HUES6 (cell line): ENCODE results near the gene PKD1.

Experiments used
- H3K27ac ChIP-seq: 2 replicates; pipeline ENCODE4 v1.7.0; 2013; ENCODE audit warnings: low read depth, mild to moderate bottlenecking, low read length, inconsistent platforms
- H3K27me3 ChIP-seq: 2 replicates; pipeline ENCODE4 v1.6.1; 2013; ENCODE audit warnings: low read length; ENCODE audit not compliant: control insufficient read depth, insufficient read depth
- H3K36me3 ChIP-seq: 2 replicates; pipeline ENCODE4 v1.6.1; 2013; ENCODE audit warnings: low read length; ENCODE audit not compliant: control insufficient read depth, insufficient read depth
- H3K4me1 ChIP-seq: 2 replicates; pipeline ENCODE4 v1.6.1; 2013; ENCODE audit warnings: low read length; ENCODE audit not compliant: control insufficient read depth, insufficient read depth
- H3K4me3 ChIP-seq: 2 replicates; pipeline ENCODE4 v1.5.1; 2013; ENCODE audit warnings: low read depth, low read length
- H3K9ac ChIP-seq: one replicate; pipeline ENCODE4 v1.6.1; 2013; ENCODE audit warnings: mild to moderate bottlenecking, low read length
- H3K9me3 ChIP-seq: 2 replicates; pipeline ENCODE4 v1.6.1; 2013; ENCODE audit warnings: low read depth, low read length; ENCODE audit not compliant: control insufficient read depth, insufficient read depth

Gene PKD1

DNA sequence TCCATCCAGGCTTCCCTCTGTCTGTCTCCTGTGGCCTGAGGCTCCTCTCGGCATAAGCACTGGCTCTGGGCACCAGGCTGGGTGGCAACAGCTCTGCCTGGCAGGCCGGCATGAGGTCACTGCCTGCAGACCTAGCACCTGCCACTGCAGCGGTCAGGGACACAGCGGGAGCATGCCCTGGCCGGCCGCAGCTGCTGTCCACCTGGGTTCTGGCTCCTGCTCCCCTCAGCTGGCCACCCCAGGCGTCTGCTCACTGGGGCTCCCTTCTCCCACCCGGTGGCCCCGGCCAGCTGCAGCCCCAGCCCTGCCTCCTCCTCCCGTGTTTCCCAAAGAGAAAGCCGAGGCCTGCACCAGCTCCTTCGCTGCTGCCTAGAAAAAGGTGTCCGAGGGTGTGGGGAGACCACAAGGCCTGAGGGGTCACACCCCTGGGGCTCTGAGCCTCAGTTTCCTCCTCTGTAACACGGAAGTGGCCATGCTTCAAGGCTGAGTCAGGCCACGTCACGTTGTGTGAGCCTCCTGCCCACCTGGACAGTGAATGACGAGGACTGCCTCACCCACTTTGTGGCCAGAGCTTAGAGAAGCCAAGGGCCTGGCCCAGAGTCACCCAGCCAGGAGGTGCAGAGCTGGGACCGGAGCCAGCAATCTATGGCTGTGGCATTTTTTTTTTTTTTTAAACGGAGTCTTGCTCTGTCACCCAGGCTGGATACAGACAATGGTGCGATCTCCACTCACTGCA, 94.7 kb downstream of the PKD1 start:
- peaks cover 7% of the 10 kb centered on the region; the same call in 1 of the 2 replicates for H3K4me1 ChIP-seq
- no peak overlapping the region for H3K4me3 ChIP-seq
- H3K27ac ChIP-seq: no peak overlapping the region
- H3K36me3 ChIP-seq: peaks cover 22% of the 10 kb centered on the region
- no peaks in the 10 kb centered on the region for H3K9me3 ChIP-seq
- no peak overlapping the region for H3K9ac ChIP-seq
- H3K27me3 ChIP-seq: no peaks in the 10 kb centered on the region

DNA sequence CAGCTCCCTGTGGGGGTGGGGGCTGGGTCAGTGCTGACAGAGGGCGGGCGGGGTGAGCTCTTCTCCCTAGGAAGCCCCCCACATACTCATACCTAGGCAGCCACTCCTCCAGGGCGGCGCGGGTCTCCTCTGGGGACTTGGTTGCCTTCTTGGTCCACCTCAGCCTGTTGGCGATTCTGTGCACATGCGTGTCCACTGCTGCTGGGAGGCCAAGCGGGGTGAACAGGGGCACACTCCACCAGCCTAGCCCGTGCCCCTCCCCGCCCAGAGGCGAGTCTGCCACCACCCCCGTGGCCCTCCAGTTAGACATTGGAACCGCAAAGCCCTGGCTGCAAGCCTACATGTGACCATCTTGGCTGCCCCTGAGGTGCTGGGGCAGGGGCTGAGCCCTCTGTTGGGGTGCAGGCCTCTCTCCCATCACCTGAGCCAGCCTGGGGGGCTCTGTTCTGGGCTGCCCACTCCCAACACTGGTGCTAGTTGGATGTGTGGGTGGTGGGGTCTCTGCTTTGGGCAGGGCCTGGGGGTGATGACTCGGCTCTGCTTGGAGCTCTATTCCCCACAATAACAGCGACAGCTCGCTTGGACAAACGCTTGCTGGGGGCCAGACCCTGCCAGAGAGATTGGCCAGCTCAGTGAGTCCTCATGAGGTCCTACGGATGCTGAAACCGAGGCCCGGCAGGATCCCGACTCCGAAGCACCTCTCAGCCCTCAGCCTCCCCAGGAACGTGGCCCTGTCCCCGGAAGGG, 95.5 kb downstream of the PKD1 start:
- H3K4me3 ChIP-seq: no peak overlapping the region
- no peaks in the 10 kb centered on the region for H3K27me3 ChIP-seq
- no peak overlapping the region for H3K9ac ChIP-seq
- no peaks in the 10 kb centered on the region for H3K9me3 ChIP-seq
- peaks cover 18% of the 10 kb centered on the region for H3K36me3 ChIP-seq
- H3K27ac ChIP-seq: no peak overlapping the region
- peaks cover 13% of the 10 kb centered on the region; the same call in 1 of the 2 replicates for H3K4me1 ChIP-seq

DNA sequence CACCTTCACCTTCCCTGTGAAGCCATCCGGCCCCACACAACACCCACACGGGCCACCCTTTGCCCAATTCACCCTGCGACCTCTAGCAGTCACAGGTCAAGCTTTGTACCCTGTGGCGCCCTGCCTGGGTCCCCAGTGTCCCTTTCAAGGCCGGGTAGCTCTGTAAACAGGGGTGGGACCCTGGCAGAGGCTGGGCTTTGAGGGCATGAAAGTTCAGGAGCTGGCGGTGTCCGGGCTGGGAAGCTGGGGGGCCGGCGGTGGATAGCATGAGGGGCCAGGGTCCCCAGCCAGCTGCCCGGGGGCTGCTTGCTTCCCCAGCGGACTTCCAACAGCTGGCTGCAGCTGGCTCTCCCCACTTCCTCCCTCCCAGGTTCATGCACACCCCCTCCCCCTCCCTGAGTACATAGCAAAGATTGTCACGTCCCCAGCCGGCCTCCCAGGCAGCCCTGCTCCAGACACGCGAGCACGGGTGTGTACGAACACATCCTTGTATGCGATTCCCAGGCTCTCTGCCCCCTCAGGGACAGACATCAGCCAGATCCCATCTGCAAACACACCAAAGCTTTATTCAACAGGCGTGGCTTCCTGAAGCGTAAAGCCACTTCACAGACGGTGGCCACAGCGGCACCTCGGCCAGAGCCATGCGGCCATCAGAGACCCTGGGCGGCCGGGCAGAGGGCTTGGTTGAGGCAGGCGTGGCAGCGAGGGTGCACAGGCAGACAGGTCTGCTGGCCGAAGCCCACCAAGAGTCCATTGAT, 96.2 kb downstream of the PKD1 start:
- Histone ChIP-seq H3K9ac (no peak overlapping the region), H3K9me3 (no peaks in the 10 kb centered on the region), H3K27ac (no peak overlapping the region), H3K4me1 (peaks cover 13% of the 10 kb centered on the region; the same call in 1 of the 2 replicates), H3K36me3 (peaks cover 15% of the 10 kb centered on the region), H3K27me3 (no peaks in the 10 kb centered on the region), H3K4me3 (no peak overlapping the region)
